ENCODE results near the gene SMCO2. TPM values are rescaled to one million over a fixed set of nuclear protein-coding genes. Genes with fewer than 3 reads are reported as not detected.

SMCO2 gene
- total RNA-seq, 3 donors from 2014 or later (not counting 1 experiment from before 2014, with no cell fraction given) = not detected

- Histone ChIP-seq H3K9me3 (ENCODE audit: control insufficient read depth, insufficient read depth, low read length) (peaks cover 14% of the 10 kb centered on the region), H3K4me1 (ENCODE audit: control insufficient read depth, insufficient read depth, low read length) (no peaks in the 10 kb centered on the region), H3K36me3 (ENCODE audit: control insufficient read depth, insufficient read depth, low read length) (no peaks in the 10 kb centered on the region), H3K27me3 (ENCODE audit: control insufficient read depth, insufficient read depth, low read length) (no peaks in the 10 kb centered on the region), H3K27ac (ENCODE audit: low read length) (no peak overlapping the region), H3K4me3 (ENCODE audit: low read length) (no peak overlapping the region)
- no peak for TF ChIP-seq CTCF (IDR thresholded peaks at IDR 0.05)
- Mint-ChIP-seq H3K4me1 (no peaks in the 10 kb centered on the region), H3K36me3 (peaks cover 22% of the 10 kb centered on the region), H3K27ac (no peak overlapping the region), H3K27me3 (ENCODE audit: low read depth in 2 of 2) (peaks cover 0 to 2% of the 10 kb centered on the region in 2 donors), H3K9me3 (peaks cover 13 to 15% of the 10 kb centered on the region in 2 donors), H3K4me3 (no peak overlapping the region)
- no peak for ATAC-seq
- 74% methylated on average over 3 of the region's 3 CpGs for WGBS (ENCODE audit: insufficient coverage)
- intact Hi-C loops (cut with micrococcal nuclease) = no loop called here
- DNase-seq = no peak
Observed at GRCh38 chr12:27474344-27474743, 27.8 kb downstream of the SMCO2 start.

GRCh38 chr12:27477049-27477448, 30.5 kb downstream of the SMCO2 start:
- Histone ChIP-seq H3K4me1 (ENCODE audit: control insufficient read depth, insufficient read depth, low read length) (no peaks in the 10 kb centered on the region), H3K27ac (ENCODE audit: low read length) (no peak overlapping the region), H3K27me3 (ENCODE audit: control insufficient read depth, insufficient read depth, low read length) (no peaks in the 10 kb centered on the region), H3K36me3 (ENCODE audit: control insufficient read depth, insufficient read depth, low read length) (no peaks in the 10 kb centered on the region), H3K4me3 (ENCODE audit: low read length) (no peak overlapping the region), H3K9me3 (ENCODE audit: control insufficient read depth, insufficient read depth, low read length) (peaks cover 14% of the 10 kb centered on the region)
- intact Hi-C loops (cut with micrococcal nuclease) = no loop called here
- DNase-seq = no peak
- TF ChIP-seq CTCF (IDR thresholded peaks at IDR 0.05) = no peak
- Mint-ChIP-seq H3K36me3 (peaks cover 22% of the 10 kb centered on the region), H3K9me3 (peaks cover 13 to 15% of the 10 kb centered on the region in 2 donors), H3K4me1 (no peaks in the 10 kb centered on the region), H3K4me3 (no peak overlapping the region), H3K27me3 (ENCODE audit: low read depth in 2 of 2) (peaks cover 0 to 2% of the 10 kb centered on the region in 2 donors), H3K27ac (no peak overlapping the region)
- no peak for ATAC-seq

- no peaks in the 10 kb centered on the region for H3K27me3 Mint-ChIP-seq (ENCODE audit: low read depth in 2 of 2)
- no peaks in the 10 kb centered on the region for H3K36me3 ChIP-seq (ENCODE audit: control insufficient read depth, insufficient read depth, low read length)
- H3K4me1 ChIP-seq (ENCODE audit: control insufficient read depth, insufficient read depth, low read length) = no peaks in the 10 kb centered on the region
- H3K4me1 Mint-ChIP-seq = no peaks in the 10 kb centered on the region
- H3K27ac ChIP-seq (ENCODE audit: low read length) = no peak overlapping the region
- peaks cover 14% of the 10 kb centered on the region for H3K9me3 ChIP-seq (ENCODE audit: control insufficient read depth, insufficient read depth, low read length)
- TF ChIP-seq CTCF (IDR thresholded peaks at IDR 0.05) = no peak
- peak in 1 of 3 donors; percentile 22 for ATAC-seq
- no peak overlapping the region for H3K27ac Mint-ChIP-seq
- no peak overlapping the region for H3K4me3 ChIP-seq (ENCODE audit: low read length)
- H3K9me3 Mint-ChIP-seq = peaks cover 13 to 15% of the 10 kb centered on the region in 2 donors
- H3K27me3 ChIP-seq (ENCODE audit: control insufficient read depth, insufficient read depth, low read length) = no peaks in the 10 kb centered on the region
- intact Hi-C loops (cut with micrococcal nuclease) = no loop called here
- peaks cover 22% of the 10 kb centered on the region for H3K36me3 Mint-ChIP-seq
- no peak overlapping the region for H3K4me3 Mint-ChIP-seq
- no peak for DNase-seq
Observed at GRCh38 chr12:27478949-27479348, 32.4 kb downstream of the SMCO2 start.

GRCh38 chr12:27480016-27480415, 33.5 kb downstream of the SMCO2 start:
- Mint-ChIP-seq H3K4me1 (no peaks in the 10 kb centered on the region), H3K36me3 (peaks cover 22% of the 10 kb centered on the region), H3K4me3 (no peak overlapping the region), H3K9me3 (peaks cover 13 to 15% of the 10 kb centered on the region in 2 donors), H3K27me3 (ENCODE audit: low read depth in 2 of 2) (peaks cover 0 to 2% of the 10 kb centered on the region in 2 donors), H3K27ac (no peak overlapping the region)
- ATAC-seq (no peak), DNase-seq (no peak)
- 67% methylated on average over 1 of the region's 1 CpG for WGBS (ENCODE audit: insufficient coverage)
- no peaks in the 10 kb centered on the region for H3K4me1 ChIP-seq (ENCODE audit: control insufficient read depth, insufficient read depth, low read length)
- no peaks in the 10 kb centered on the region for H3K36me3 ChIP-seq (ENCODE audit: control insufficient read depth, insufficient read depth, low read length)
- intact Hi-C loops (cut with micrococcal nuclease) = no loop called here
- peaks cover 14% of the 10 kb centered on the region for H3K9me3 ChIP-seq (ENCODE audit: control insufficient read depth, insufficient read depth, low read length)
- H3K27me3 ChIP-seq (ENCODE audit: control insufficient read depth, insufficient read depth, low read length) = no peaks in the 10 kb centered on the region
- H3K27ac ChIP-seq (ENCODE audit: low read length) = no peak overlapping the region
- H3K4me3 ChIP-seq (ENCODE audit: low read length) = no peak overlapping the region
- no peak for TF ChIP-seq CTCF (IDR thresholded peaks at IDR 0.05)

All from natural killer cell (primary cell).